Activated CD4-positive, alpha-beta T cell treated with anti-CD3 and anti-CD28 coated beads for 1 hour (primary cell): ENCODE data around the gene IQUB.
"Not testable (repeated sequence)": the region's sequence is repeated elsewhere in the genome, so short reads cannot be mapped to it uniquely, and the experiment has no call there.

ENCODE experiments used
- DNase-seq: peaks from one replicate; pipeline ENCODE4 v3.0.0-alpha.2; 2020

Gene IQUB

GRCh38 chr7:123534383-123535260, at the start of gene IQUB:
Gene IQUB (minus strand): TSS chr7:123534595. CDS start chr7:123512340, 22,255 bp downstream.
- DNase-seq, result peak; percentile 88

DNA sequence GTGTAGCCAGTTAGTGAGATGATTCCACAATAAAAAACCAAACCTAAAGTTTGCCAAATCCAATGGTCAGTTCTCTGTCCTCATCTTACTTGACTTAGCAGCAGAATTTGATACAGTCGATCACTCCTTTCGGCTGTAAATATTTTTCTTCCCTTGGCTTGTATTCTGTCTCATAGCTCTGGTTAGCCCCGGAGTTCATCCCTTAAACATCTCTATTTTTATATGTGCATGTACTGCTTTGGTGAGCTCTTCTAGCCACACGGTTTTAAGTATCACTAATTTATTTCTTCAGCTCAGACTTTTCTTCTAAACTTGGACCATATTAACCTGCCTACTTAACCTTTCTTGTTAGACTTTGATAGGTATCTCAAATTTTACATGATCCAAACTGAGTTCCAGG, 49.4 kb upstream of the IQUB start:
- no peak for DNase-seq

DNA sequence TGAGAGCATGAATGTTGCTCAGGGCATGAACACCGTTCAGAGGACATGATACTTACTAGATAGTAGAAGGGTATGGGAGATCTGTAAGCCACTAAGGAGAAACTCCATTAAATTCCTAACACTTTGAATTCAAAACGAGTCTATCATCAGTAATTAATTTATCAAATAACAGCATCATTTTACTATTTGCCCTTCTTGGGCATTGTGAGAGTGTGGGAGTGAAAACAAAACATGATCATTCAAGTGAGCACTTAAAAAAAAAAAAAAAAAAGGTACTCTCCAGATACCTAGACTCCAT, 46.7 kb upstream of the IQUB start:
- DNase-seq, result no peak

DNA sequence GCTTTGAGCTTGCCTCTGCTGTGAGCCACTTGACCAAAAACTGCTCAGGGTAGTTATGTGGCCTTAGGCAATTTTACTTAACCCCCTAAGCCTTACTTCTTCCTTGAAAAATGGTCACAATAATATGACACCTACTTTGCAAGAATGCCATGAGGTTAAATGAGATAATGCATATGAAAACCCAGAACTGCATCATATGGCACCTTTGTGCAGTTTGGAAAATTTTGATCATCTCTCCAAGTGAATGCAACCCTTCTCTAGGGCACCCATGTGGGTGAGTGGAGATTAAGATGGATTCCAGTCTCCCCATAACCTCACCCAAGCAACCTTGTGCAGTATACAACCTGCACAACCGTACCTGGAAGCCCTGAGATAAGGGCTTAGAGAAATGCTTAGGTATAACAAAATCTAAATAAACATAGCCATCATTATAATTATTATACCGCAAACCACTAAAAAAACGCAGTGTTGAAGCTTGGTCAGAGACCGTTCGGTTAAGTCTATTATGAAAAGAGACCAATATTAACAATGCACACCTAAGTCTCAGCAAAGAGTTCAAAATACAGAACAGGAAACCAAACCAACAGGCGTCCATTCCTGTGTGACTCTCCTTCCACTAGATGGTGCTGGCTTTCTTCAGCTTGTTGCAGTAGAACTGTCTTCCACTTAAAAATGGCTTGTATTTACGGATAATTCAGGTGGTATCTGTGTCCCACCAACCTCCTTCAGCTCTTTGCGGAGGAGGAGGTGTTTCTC, 46.2 kb upstream of the IQUB start:
- DNase-seq, result no peak

DNA sequence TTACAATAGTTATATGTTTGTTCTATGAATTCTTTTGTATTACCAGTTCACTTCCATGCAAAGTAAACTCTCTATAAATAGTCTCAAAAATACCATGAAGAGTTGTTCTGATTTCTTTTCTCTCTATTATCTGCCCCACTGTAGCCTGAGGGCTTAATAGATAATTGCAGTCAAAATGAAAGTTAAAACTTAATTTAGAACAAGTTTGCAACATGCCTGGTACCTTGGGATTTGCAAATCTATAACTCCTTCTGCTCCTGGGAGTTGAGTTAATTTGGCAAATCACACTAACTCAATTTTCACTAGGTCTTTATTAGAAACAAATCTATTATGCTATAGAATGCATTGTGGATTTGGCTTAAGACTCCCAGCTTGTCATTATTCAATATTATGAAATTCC, 45.0 kb upstream of the IQUB start:
- no peak for DNase-seq

- no peak for DNase-seq
Observed at GRCh38 chr7:123573896-123574467, 39.6 kb upstream of the IQUB start.

GRCh38 chr7:123573341-123573740, 38.9 kb upstream of the IQUB start:
- DNase-seq, result no peak

- DNase-seq, result no peak
Observed at GRCh38 chr7:123571684-123572083, 37.3 kb upstream of the IQUB start.

- DNase-seq, result no peak
Observed at GRCh38 chr7:123571187-123571586, 36.8 kb upstream of the IQUB start.

- no peak for DNase-seq
Observed at GRCh38 chr7:123570390-123571182, 36.2 kb upstream of the IQUB start.

GRCh38 chr7:123569352-123570010, 35.1 kb upstream of the IQUB start:
- DNase-seq, result no peak

GRCh38 chr7:123562121-123562520, 27.7 kb upstream of the IQUB start:
- DNase-seq, result no peak

- no peak for DNase-seq
Observed at GRCh38 chr7:123558289-123558874, 24.0 kb upstream of the IQUB start.

GRCh38 chr7:123557398-123558288, 23.2 kb upstream of the IQUB start, which contains the start of gene NDUFA5:
Gene NDUFA5 (minus strand): TSS chr7:123557818. CDS start chr7:123557795, 23 bp downstream.
- DNase-seq, result peak; percentile 92

GRCh38 chr7:123557016-123557397, 22.6 kb upstream of the IQUB start:
- DNase-seq, result no peak

DNA sequence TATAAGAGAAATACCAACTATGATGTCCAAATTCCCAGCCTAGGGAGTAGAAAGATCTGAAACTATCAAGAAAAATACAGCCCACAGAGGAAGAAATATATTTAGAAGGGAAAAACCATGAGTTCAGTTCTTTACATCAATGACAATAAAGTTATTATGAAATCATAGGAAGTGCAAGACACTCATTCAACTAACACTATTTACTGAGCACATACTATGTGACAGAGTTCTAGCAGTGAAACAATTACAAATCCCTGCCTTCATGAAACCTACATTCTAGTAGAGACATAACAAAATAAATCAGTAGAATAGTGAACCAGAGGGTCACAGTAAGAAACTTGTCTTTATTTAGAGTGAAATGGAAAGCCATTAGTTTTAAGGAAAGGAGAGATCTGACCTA, 21.1 kb upstream of the IQUB start:
- no peak for DNase-seq

- DNase-seq, result no peak
Observed at GRCh38 chr7:123553159-123553558, 18.8 kb upstream of the IQUB start.

DNA sequence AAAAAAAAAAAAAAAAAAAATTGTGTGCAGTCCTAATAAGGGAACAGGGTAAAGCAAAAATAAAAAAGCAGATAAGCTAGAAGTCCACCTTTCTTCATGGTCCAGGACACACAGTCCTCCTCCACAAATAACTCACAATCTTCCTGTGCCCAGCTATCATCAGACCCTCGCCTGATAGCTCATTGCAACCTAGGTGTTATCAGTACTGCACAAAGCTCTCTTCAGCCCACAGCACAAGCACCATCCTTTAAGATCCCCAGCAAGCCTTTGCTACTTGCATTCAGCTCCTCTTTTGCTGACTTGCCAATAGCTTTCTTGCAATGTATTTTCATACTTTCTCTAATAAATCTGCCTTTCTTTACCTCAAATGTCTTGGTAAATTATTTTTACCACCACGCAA, 18.2 kb upstream of the IQUB start:
- DNase-seq, result no peak

DNA sequence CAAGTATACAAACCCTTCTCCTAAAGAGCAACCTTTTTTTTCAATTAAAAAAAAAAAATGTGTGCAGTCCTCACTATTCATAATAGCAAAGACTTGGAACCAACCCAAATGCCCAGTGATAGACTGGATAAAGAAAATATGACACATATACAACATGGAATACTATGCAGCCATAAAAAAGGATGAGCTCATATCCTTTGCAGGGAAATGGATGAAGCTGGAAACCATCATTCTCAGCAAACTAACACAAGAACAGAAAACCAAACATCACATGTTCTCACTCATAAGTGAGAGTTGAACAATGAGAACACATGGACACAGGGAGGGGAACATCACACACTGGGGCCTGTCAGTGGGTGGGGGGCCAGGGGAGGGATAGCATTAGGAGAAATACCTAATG, 17.7 kb upstream of the IQUB start:
- not testable (repeated sequence) for DNase-seq

DNA sequence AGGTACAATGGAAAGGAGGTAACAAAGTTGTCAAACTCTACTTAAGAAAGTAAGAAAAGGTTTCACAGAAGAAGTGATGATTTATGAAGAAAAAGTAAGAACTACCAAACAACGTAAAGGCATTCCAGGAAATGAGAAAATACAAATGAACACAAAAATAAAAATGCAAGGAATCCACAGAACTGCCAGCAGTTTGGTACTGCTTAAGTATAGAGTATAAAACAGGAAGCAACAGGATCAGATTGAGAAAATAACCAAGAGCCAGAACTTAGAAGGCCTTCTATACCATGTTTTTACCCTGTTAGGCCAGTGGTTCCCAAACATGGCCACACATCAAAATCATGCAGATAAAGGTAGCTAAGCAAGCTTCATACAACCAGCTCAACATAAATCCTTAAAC, 14.0 kb upstream of the IQUB start:
- no peak for DNase-seq

GRCh38 chr7:123539871-123540270, 5.5 kb upstream of the IQUB start:
- no peak for DNase-seq
